Activated CD8-positive, alpha-beta memory T cell treated with anti-CD3 and anti-CD28 coated beads for 24 hours (primary cell): ENCODE results near the gene GPR157.
"Not testable (repeated sequence)": the region's sequence is repeated elsewhere in the genome, so short reads cannot be mapped to it uniquely, and the experiment has no call there.

ENCODE experiments used
- DNase-seq: peaks from one replicate; pipeline ENCODE4 v3.0.0-alpha.2; 2020

Gene GPR157

GRCh38 chr1:9128520-9129265 is at the start of gene GPR157:
Gene GPR157 (minus strand): TSS chr1:9129102. CDS start chr1:9129027, 75 bp downstream.
- peak; percentile 88 for DNase-seq

- no peak for DNase-seq
Measured at GRCh38 chr1:9174762-9175161, 45.9 kb upstream of the GPR157 start.

GRCh38 chr1:9174243-9174642 is 45.3 kb upstream of the GPR157 start:
- no peak for DNase-seq

GRCh38 chr1:9169601-9170137 is 40.8 kb upstream of the GPR157 start:
- no peak for DNase-seq

- no peak for DNase-seq
Measured at GRCh38 chr1:9167638-9168037, 38.7 kb upstream of the GPR157 start.

- no peak for DNase-seq
Measured at GRCh38 chr1:9166289-9167235, 37.7 kb upstream of the GPR157 start.

GRCh38 chr1:9165396-9165795 is 36.5 kb upstream of the GPR157 start:
- DNase-seq = no peak

GRCh38 chr1:9164919-9165318 is 36.0 kb upstream of the GPR157 start:
- no peak for DNase-seq

GRCh38 chr1:9164532-9164900 is 35.6 kb upstream of the GPR157 start:
- DNase-seq = no peak

GRCh38 chr1:9161963-9162362 is 33.1 kb upstream of the GPR157 start:
- DNase-seq = no peak

- no peak for DNase-seq
Measured at GRCh38 chr1:9161342-9161741, 32.4 kb upstream of the GPR157 start.

GRCh38 chr1:9160079-9160717 is 31.3 kb upstream of the GPR157 start:
- no peak for DNase-seq

- DNase-seq = no peak
Measured at GRCh38 chr1:9155879-9156278, 27.0 kb upstream of the GPR157 start.

GRCh38 chr1:9155405-9155804 is 26.5 kb upstream of the GPR157 start:
- not testable (repeated sequence) for DNase-seq

- no peak for DNase-seq
Measured at GRCh38 chr1:9153152-9153551, 24.2 kb upstream of the GPR157 start.

- no peak for DNase-seq
Measured at GRCh38 chr1:9152535-9152934, 23.6 kb upstream of the GPR157 start.

GRCh38 chr1:9151328-9151860 is 22.5 kb upstream of the GPR157 start:
- DNase-seq = no peak

- no peak for DNase-seq
Measured at GRCh38 chr1:9150582-9151327, 21.9 kb upstream of the GPR157 start.

- no peak for DNase-seq
Measured at GRCh38 chr1:9149837-9150581, 21.1 kb upstream of the GPR157 start.

GRCh38 chr1:9149151-9149550 is 20.2 kb upstream of the GPR157 start:
- DNase-seq = no peak

GRCh38 chr1:9146156-9146555 is 17.3 kb upstream of the GPR157 start:
- DNase-seq = no peak
